Activated CD8-positive, alpha-beta T cell treated with anti-CD3 and anti-CD28 coated beads for 36 hours (primary cell): ENCODE data around the gene SECISBP2L. TPM values are rescaled to one million over a fixed set of nuclear protein-coding genes. Genes with fewer than 3 reads are reported as not detected.

Experiments
- ATAC-seq: fragments of 200-7000 bp; cut with Tn5 transposase; one replicate; pipeline ENCODE4 v1.10.0; 2021; ENCODE audit warnings: mild to moderate bottlenecking, moderate library complexity
- CTCF ChIA-PET: fragments of 350-600 bp; sonication (Branson Sonifier 250); formaldehyde crosslinking; loops from one replicate; lab custom pipeline; 2021; ENCODE audit warnings: antibody characterized with exemption; lab: Charles Lee
- POLR2A ChIA-PET: fragments of 350-600 bp; sonication (Branson Sonifier 250); formaldehyde crosslinking; loops from one replicate; lab custom pipeline; 2021; ENCODE audit warnings: antibody characterized with exemption; lab: Charles Lee
- DNase-seq: peaks from one replicate; pipeline ENCODE4 v3.0.0-alpha.2; 2020
- H3K27ac Mint-ChIP-seq: one replicate; pipeline ENCODE4 v1.8.0; 2021; ENCODE audit warnings: mild to moderate bottlenecking, mixed read lengths
- H3K27me3 Mint-ChIP-seq: one replicate; pipeline ENCODE4 v1.8.0; 2021; ENCODE audit warnings: mixed read lengths
- H3K36me3 Mint-ChIP-seq: one replicate; pipeline ENCODE4 v1.8.0; 2021; ENCODE audit warnings: low read depth, mixed read lengths
- H3K4me1 Mint-ChIP-seq: one replicate; pipeline ENCODE4 v1.8.0; 2021; ENCODE audit warnings: low read depth, mixed read lengths
- H3K4me3 Mint-ChIP-seq: one replicate; pipeline ENCODE4 v1.8.0; 2021; ENCODE audit warnings: mild to moderate bottlenecking, moderate library complexity, mixed read lengths
- H3K9me3 Mint-ChIP-seq: one replicate; pipeline ENCODE4 v1.8.0; 2021; ENCODE audit warnings: mixed read lengths
- intact Hi-C: fragments of 100-400 bp; cut with micrococcal nuclease; formaldehyde crosslinking; loops from one replicate; pipeline ENCODE4 v1.10.0; 2022
- total RNA-seq, 2 experiments: library from RNA; stranded (reverse); gene quantifications; one replicate each; pipeline ENCODE4 v1.2.3, GENCODE V29; 2021
- TF ChIP-seq, protein P1 (sequence below): fragments of 200-600 bp; IDR thresholded peaks from one replicate; pipeline ENCODE4 v1.8.0; 2022; ENCODE audit warnings: antibody characterized with exemption, mild to moderate bottlenecking

The SECISBP2L gene
- total RNA-seq, 2 experiments from 2014 or later: 17.9 to 19.6 TPM

- H3K9me3 Mint-ChIP-seq: no peaks in the 10 kb centered on the region
- intact Hi-C loops: no loop called here
Observed at GRCh38 chr15:49024840-49025239, 21.4 kb downstream of the SECISBP2L start.

DNA sequence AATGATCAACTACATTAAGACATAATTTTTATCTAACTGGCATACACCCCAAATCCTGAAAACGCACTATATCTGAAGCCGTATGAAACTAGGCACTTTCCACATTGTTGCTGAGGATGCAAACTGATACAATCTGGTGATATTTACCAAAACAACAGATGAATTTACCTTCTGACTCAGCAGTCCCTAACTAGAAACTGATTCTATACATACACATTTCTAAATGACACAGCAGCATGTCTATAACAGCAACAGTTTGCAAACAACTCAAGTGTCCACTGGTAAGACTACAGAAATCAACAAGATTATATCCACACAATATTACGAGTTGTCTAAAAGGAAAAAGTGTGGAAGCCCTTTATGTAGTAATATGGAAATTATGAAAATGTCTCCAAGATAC, 22.9 kb downstream of the SECISBP2L start:
- ChIA-PET POLR2A (no interaction called here), CTCF (no interaction called here)
- Mint-ChIP-seq H3K4me3 (no peak overlapping the region), H3K27ac (no peak overlapping the region), H3K9me3 (no peaks in the 10 kb centered on the region), H3K27me3 (no peaks in the 10 kb centered on the region), H3K36me3 (peaks cover 25% of the 10 kb centered on the region), H3K4me1 (peaks cover 3% of the 10 kb centered on the region)
- ATAC-seq: no peak
- no peak for DNase-seq
- intact Hi-C loops: no loop called here
- TF ChIP-seq, protein P1, sequence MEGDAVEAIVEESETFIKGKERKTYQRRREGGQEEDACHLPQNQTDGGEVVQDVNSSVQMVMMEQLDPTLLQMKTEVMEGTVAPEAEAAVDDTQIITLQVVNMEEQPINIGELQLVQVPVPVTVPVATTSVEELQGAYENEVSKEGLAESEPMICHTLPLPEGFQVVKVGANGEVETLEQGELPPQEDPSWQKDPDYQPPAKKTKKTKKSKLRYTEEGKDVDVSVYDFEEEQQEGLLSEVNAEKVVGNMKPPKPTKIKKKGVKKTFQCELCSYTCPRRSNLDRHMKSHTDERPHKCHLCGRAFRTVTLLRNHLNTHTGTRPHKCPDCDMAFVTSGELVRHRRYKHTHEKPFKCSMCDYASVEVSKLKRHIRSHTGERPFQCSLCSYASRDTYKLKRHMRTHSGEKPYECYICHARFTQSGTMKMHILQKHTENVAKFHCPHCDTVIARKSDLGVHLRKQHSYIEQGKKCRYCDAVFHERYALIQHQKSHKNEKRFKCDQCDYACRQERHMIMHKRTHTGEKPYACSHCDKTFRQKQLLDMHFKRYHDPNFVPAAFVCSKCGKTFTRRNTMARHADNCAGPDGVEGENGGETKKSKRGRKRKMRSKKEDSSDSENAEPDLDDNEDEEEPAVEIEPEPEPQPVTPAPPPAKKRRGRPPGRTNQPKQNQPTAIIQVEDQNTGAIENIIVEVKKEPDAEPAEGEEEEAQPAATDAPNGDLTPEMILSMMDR: no peak

More at GRCh38 chr15:49024840-49025239, 21.4 kb downstream of the SECISBP2L start:
- Mint-ChIP-seq H3K27ac (no peak overlapping the region), H3K27me3 (no peaks in the 10 kb centered on the region), H3K4me3 (no peak overlapping the region), H3K4me1 (peaks cover 3% of the 10 kb centered on the region), H3K36me3 (peaks cover 22% of the 10 kb centered on the region)
- CTCF ChIA-PET: no interaction called here
- ATAC-seq: no peak
- TF ChIP-seq, protein P1: no peak
- DNase-seq: no peak
- POLR2A ChIA-PET: no interaction called here

DNA sequence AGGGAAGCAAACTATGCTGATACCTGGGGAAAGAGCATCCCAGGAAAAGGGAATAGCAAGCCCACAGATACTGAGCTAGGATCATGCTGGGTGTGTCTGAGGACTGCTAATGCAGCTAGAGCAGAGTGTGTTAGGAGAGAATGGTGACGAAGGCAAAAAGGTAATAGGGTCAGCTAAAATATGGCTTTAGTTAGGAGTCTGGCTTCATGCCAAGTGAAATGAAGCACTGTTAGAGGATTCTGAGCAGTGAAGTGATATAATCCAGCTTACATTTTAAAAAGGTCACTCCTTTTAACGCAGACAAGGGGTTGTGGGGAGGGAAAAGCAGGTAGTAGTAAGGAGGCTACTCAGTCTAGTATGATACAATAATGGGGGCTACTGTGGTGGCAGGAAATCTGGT, 30.4 kb downstream of the SECISBP2L start:
- H3K27ac Mint-ChIP-seq: no peak overlapping the region
- no peak overlapping the region for H3K4me3 Mint-ChIP-seq
- intact Hi-C loops: no loop called here
- ChIA-PET POLR2A (no interaction called here), CTCF (interaction anchor here (0.8 to 1.0 kb wide), 2 partner anchors 40 to 154 kb away, joined by 4 read pairs; no protein-coding TSS in a partner anchor)
- TF ChIP-seq, protein P1: no peak
- peaks cover 26% of the 10 kb centered on the region for H3K36me3 Mint-ChIP-seq
- DNase-seq (no peak), ATAC-seq (no peak)
- no peaks in the 10 kb centered on the region for H3K27me3 Mint-ChIP-seq
- H3K9me3 Mint-ChIP-seq: no peaks in the 10 kb centered on the region
- peaks cover 6% of the 10 kb centered on the region for H3K4me1 Mint-ChIP-seq

GRCh38 chr15:48999314-48999713, 46.9 kb downstream of the SECISBP2L start:
- Mint-ChIP-seq H3K27me3 (no peaks in the 10 kb centered on the region), H3K27ac (no peak overlapping the region), H3K4me1 (no peaks in the 10 kb centered on the region), H3K36me3 (peaks cover 37% of the 10 kb centered on the region), H3K9me3 (peaks cover 5% of the 10 kb centered on the region), H3K4me3 (no peak overlapping the region)
- ATAC-seq (no peak), DNase-seq (no peak)
- TF ChIP-seq, protein P1: no peak
- intact Hi-C loops: no loop called here
- ChIA-PET POLR2A (no interaction called here), CTCF (interaction anchor here (1.0 to 2.0 kb wide), 3 partner anchors 24 to 107 kb away, joined by 3 to 7 read pairs (median 3); no protein-coding TSS in a partner anchor)

DNA sequence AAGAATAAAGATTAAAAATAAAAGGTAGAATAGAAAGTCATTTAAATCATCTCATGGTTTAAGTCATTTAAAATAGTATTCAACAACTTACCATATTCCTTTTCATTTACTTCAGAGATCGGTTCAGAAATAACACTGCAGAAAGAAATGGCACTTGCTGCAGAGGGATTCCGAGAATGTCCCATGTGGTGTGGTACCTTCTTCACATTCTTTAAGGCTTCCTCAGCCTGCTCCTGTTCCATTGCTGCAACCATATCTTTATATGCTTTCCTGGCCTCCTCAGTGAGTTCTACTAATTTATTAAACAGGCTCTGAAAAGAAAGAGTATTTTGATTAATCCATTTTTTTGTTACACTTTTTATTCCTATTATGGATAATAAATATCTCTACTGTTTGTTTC, 50.0 kb downstream of the SECISBP2L start:
- intact Hi-C loops: no loop called here
- Mint-ChIP-seq H3K9me3 (no peaks in the 10 kb centered on the region), H3K4me1 (no peaks in the 10 kb centered on the region), H3K4me3 (no peak overlapping the region), H3K27ac (no peak overlapping the region), H3K27me3 (no peaks in the 10 kb centered on the region), H3K36me3 (peaks cover 27% of the 10 kb centered on the region)
- POLR2A ChIA-PET: no interaction called here
- CTCF ChIA-PET: interaction anchor here (0.9 kb wide), 1 partner anchor 14 kb away, joined by 3 read pairs; no protein-coding TSS in a partner anchor
- DNase-seq: no peak
- TF ChIP-seq, protein P1: no peak
- ATAC-seq: no peak
